OCI-M1 (cell line): ENCODE measurements around the gene OFD1.

Experiments used
- DNase-seq: peaks from one replicate; lab custom pipeline; 2025; lab: John Stamatoyannopoulos, UW

Gene OFD1

GRCh38 chrX:13798184-13798583, 63.6 kb downstream of the OFD1 start:
- DNase-seq = no peak

- DNase-seq = no peak
These were observed 68.6 kb downstream of the OFD1 start for GRCh38 chrX:13803116-13803515.

DNA sequence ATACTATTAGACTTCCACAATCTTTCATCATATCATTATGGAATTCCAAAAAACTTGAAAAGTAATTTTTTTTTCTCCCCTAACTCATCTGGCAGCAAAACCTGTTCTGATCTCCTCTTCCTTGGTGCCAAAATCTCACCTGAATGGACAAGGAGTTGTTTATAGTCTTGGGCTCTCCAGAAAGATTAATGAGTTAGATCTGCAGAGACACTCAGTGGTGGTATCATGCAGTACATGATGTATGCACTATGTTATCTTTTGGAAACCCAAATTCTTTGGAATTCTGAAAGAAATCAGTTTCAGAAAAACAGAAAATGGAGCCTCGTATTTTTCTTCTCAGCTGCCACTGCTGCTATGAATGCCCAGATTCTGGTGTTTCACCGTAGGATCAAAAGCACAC, 70.7 kb downstream of the OFD1 start:
- no peak for DNase-seq

GRCh38 chrX:13808293-13808692, 73.7 kb downstream of the OFD1 start:
- DNase-seq = no peak

- DNase-seq = no peak
These were observed 74.3 kb downstream of the OFD1 start for GRCh38 chrX:13808865-13809264.

- DNase-seq = no peak
These were observed 81.1 kb downstream of the OFD1 start for GRCh38 chrX:13815664-13816063.

DNA sequence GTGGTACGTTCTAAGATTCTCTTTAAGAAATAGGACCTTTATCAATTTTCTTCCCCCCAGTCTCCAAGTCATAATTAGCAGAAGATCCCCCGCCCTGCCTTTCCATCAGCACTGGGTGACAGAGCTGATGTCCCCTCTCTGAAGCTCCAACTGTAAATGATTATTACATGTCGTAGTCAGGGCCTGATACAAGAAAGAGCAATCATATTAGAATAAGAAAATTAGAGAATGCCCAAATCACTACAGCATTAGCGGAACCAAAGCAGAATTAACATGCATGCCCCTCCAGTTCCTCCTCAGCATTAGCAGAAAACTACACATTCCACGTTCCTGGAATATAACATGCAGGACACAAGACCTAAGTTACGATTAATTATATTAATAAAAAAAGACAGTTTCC, 81.6 kb downstream of the OFD1 start:
- DNase-seq = no peak

DNA sequence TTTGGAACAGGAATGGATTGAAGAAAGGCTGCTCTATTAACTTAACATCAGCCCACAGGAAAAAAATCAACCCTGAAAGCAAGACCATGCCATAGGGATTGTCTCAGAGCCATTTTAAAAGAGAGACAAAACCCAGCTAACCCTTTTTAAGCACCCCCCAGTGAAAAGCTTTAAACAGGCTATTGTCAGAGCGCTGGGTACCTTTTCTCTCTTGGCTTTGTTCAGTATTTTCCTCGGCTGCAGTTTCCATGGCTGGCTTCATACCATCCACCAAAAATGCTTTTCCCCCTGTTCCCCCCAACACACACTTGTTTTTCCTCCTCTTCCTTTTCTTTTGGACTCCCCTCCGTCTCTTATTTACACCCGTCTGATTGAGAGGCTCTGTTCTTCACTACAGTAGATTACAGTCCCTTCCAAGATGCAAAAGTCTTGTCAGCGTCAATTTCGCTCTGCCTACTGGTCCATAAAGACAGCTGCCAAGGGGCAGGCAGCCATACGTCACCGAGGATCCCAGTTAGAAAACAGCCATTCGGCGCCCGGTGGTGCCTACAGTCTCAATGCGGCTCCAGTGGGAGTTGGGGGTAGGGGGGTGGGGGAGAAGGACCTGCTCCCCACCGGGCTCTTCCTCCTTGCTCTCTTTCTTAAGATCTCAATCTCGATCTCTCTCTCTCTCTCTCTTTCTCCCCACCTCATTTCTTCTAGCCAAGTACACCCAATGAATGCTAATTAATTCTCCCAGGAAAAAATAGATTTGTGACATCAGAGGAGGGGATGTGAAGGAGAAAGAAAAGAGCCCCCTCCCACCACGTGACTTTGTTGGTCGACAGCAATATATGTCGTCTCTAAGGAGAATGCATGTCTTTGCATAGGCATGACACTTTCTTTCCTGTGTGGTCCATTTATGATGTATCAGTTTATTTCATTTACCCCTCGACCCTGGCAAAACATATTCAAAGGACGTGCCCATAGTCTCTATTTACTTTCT, 82.4 kb downstream of the OFD1 start, which contains the start of gene GPM6B:
Gene GPM6B (minus strand): TSS at position 451 of the 985 bp plus-strand sequence. CDS start 189 bp downstream, at position 262.
- DNase-seq = no peak
